T-helper 2 cell (primary cell): Measurements from ENCODE around the gene TEN1.
"Not testable (repeated sequence)": the region's sequence is repeated elsewhere in the genome, so short reads cannot be mapped to it uniquely, and the experiment has no call there.

Experiments
- DNase-seq, 5 experiments: peaks; one replicate each; pipeline versions ENCODE4 v3.0.0 to v3.0.0-alpha.2; 2012 to 2022
- total RNA-seq, 2 donors: gene quantifications; one replicate each; lab custom pipeline; 2026; lab: John Stamatoyannopoulos, UW

TEN1 gene
- total RNA-seq, result 0.13 to 0.62 reads per million in 2 donors

GRCh38 chr17:75978938-75979704 lies at the start of gene TEN1, which contains the start of gene ACOX1:
TSS of gene TEN1 (plus strand) at chr17:75979240. CDS start at chr17:75986193, 6,953 bp downstream.
TSS of gene ACOX1 (minus strand) at chr17:75979166. CDS start at chr17:75979073, 93 bp downstream.
- DNase-seq, result peak; percentile 87 to 98 (median 93)

GRCh38 chr17:75931062-75931461 lies 48.0 kb upstream of the TEN1 start:
- DNase-seq, result no peak

DNA sequence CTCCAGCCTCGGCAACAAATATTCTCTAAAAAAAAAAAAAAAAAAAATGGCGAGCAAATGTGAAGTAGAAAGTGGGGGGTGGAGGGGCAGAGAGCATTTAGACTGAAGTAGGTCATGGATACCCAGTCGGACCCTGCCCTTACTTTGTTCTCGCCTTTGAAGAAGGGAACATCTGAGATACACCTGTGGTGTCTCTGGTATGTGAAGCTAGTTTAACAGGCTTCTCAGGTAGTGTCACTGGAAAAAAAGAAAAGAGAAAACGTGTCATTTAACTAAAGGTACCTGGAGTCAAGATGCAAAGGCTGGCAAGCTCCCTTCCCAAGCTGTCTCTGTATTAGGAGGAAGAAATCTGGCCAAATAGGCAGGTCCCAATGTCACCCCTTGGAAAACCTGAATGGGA lies 46.2 kb upstream of the TEN1 start:
- DNase-seq, result no peak

DNA sequence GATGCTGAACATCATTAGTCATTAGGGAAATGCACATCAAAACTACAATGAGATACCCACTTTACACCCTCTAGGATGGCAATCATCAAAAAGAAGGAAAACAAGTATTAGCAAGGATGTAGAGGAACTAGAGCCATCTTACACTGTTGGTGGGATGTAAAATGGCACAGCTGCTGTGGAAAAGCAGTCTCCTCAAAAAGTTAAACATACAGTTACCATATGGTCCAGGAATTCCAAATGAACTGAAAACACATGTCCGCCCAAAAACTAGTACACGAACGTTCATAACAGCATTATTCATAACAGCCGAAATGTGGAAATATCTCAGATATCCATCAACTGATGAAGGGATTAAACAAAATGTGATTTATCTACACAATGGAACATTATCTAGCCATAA lies 45.2 kb upstream of the TEN1 start:
- no peak for DNase-seq

- no peak for DNase-seq
Measured at GRCh38 chr17:75937652-75938051, 41.4 kb upstream of the TEN1 start.

DNA sequence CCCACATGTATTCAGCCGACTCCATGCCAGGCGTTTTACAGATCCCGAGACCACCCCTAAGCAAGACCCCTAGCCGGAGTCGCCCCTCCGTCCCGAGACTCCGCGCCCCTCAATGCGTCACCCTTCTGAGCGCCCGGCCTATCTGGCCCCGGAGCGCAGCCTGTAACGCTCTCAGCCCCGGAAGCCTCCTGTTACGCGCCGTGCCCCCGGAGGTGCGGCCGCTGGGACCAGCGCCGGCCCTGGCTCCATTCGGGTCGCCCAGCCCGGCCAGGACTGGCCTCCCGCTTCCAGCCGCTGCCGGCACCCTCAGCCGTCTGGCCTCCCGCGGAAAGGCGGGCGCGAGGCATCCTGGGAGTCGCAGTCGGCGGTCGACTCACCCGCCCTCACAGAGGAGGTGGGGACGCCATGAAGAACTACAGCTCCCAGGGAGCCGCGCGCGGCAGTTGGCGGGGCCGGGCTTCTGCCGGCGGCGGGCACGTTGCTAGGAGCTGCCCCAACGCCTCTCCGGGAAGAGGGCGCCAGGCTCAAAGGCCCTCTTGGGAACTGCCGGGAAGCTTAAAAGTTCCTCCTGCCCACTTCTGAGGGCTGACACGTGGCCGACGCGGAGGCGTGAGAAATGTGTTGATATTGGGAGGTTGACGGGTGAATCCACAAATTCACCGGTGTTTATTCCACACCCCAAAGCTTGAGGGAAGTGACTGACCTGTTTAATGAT lies 38.2 kb upstream of the TEN1 start, which contains the start of gene FBF1:
TSS of gene FBF1 (minus strand) at position 316 of the 715 bp plus-strand sequence. CDS start 2,893 bp downstream, outside the sequence.
- DNase-seq, result peak; percentile 79 to 88 (median 84)

- no peak for DNase-seq
Measured at GRCh38 chr17:75941442-75941819, 37.6 kb upstream of the TEN1 start.

GRCh38 chr17:75942473-75942872 lies 36.6 kb upstream of the TEN1 start:
- DNase-seq, result no peak

- DNase-seq, result no peak
Measured at GRCh38 chr17:75943491-75943890, 35.5 kb upstream of the TEN1 start.

GRCh38 chr17:75945211-75945610 lies 33.8 kb upstream of the TEN1 start:
- DNase-seq, result no peak

GRCh38 chr17:75950421-75950820 lies 28.6 kb upstream of the TEN1 start:
- DNase-seq, result no peak

- peak in 1 of 5 experiments; percentile 77 for DNase-seq
Measured at GRCh38 chr17:75950855-75951554, 28.0 kb upstream of the TEN1 start.

- DNase-seq, result no peak
Measured at GRCh38 chr17:75959051-75959838, 19.8 kb upstream of the TEN1 start.

GRCh38 chr17:75959839-75960511 lies 19.1 kb upstream of the TEN1 start:
- no peak for DNase-seq

GRCh38 chr17:75965468-75965867 lies 13.6 kb upstream of the TEN1 start:
- DNase-seq, result no peak

GRCh38 chr17:75969044-75969443 lies 10.0 kb upstream of the TEN1 start:
- not testable (repeated sequence) for DNase-seq

- no peak for DNase-seq
Measured at GRCh38 chr17:75970011-75970523, 9.0 kb upstream of the TEN1 start.

- DNase-seq, result no peak
Measured at GRCh38 chr17:75970626-75971025, 8.4 kb upstream of the TEN1 start.

DNA sequence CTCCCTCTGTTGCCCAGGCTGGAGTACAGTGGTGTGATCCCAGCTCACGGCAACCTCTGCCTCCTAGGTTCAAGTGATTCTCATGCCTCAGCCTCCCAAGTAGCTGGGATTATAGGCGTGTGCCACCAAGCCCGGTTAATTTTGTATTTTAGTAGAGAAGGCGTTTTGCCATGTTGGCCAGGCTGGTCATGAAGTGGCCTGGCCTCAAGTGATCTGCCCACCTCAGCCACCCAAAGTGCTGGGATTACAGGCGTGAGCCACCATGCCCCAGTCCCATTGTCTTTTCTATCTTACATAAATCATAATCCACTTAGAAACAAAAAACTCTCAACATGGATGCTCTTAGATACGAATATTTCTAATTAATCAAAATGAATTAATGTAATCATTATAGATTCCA lies 3.9 kb upstream of the TEN1 start:
- DNase-seq, result not testable (repeated sequence)

- no peak for DNase-seq
Measured at GRCh38 chr17:75975757-75976174, 3.3 kb upstream of the TEN1 start.

DNA sequence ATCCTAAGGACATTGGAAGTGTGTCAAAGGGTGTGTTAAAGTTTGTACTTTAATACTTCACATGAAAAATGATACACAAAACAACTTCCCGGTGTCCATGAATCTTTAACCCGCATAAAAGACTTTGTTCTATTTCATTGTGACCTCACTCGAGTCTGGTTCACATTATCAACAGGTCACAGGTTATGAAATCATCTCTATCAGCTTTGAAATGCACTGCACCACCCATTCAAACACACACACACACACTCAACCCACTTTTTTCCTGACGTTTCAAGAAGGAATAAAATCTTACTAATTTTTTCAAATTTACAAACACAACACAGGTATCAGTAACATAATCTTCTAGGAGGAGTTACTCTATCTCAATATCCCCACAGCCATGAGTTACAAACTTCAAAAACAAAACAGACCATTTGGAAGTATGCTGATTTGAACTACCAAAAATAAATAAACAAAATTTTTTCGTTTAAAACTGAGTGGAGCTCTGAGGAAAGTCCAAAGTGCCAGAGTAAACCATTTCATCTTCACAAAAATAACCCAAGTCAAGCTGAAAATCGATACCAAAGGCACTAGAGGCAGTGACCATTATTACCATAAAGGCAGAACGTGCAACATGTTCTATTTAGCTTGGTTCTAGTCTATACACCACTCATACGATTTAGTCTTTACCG lies 2.7 kb upstream of the TEN1 start:
- no peak for DNase-seq
